Measurements from ENCODE around the gene RPL13. TPM values are rescaled to one million over a fixed set of nuclear protein-coding genes. Genes with fewer than 3 reads are reported as not detected.

The RPL13 gene
- total RNA-seq, 3 donors from 2014 or later, result 1,693 to 1,792 (median 1,717) TPM

DNA sequence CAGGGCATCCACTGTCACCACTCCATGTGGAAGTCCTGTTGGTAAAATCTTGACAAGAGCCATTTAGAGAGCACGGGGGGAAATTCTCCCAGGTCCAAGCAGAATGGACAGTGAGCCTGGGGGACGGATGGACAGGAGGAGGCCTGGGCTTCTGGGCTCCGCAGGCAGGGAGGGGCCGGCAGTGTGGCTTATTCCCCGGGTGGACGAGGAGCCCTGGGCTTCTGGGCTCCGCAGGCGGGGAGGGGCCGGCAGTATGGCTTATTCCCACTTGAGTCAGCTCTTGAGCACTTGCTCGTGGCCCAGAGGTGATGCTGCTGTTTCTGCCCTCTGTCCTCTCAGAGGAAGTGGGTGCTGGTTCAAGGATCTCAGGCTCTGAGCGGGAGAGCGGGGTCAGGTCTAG lies 22.2 kb upstream of the RPL13 start:
- Histone ChIP-seq H3K9me3 (no peaks in the 10 kb centered on the region), H3K36me3 (ENCODE audit: low read depth) (peaks cover 4% of the 10 kb centered on the region)
- TF ChIP-seq, protein P1, sequence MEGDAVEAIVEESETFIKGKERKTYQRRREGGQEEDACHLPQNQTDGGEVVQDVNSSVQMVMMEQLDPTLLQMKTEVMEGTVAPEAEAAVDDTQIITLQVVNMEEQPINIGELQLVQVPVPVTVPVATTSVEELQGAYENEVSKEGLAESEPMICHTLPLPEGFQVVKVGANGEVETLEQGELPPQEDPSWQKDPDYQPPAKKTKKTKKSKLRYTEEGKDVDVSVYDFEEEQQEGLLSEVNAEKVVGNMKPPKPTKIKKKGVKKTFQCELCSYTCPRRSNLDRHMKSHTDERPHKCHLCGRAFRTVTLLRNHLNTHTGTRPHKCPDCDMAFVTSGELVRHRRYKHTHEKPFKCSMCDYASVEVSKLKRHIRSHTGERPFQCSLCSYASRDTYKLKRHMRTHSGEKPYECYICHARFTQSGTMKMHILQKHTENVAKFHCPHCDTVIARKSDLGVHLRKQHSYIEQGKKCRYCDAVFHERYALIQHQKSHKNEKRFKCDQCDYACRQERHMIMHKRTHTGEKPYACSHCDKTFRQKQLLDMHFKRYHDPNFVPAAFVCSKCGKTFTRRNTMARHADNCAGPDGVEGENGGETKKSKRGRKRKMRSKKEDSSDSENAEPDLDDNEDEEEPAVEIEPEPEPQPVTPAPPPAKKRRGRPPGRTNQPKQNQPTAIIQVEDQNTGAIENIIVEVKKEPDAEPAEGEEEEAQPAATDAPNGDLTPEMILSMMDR (IDR thresholded peaks at IDR 0.05), result no peak

DNA sequence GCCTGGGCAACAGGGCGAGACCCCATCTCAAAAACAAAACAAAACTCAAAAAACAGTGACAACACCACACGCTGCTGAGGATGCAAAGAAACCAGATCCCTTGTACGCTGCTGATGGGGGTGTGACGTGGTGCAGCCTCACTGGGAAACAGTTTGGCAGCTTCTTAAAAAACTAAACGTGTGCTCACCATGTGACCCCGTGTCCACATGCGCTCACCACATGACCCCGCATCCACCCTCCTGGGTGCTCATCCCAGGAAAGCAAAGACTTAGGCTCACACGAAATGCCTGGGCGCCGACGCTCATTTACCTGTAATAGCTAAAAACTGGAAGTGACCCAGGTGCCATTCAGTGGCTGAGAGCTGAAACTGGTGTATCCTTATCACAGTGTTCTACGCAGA lies 19.9 kb upstream of the RPL13 start:
- peaks cover 9% of the 10 kb centered on the region for H3K4me1 ChIP-seq (ENCODE audit: low read depth)
- DNase-seq, result no peak
- ATAC-seq, result no peak
- intact Hi-C loops (cut with DNase I, micrococcal nuclease), result no loop called here
- H3K4me3 ChIP-seq, result no peak overlapping the region
- H3K36me3 ChIP-seq (ENCODE audit: low read depth), result peaks cover 4% of the 10 kb centered on the region
- H3K9me3 ChIP-seq, result no peaks in the 10 kb centered on the region
- TF ChIP-seq, protein P1 (IDR thresholded peaks at IDR 0.05), result no peak

More for the DNA sequence above, 22.2 kb upstream of the RPL13 start:
- ATAC-seq, result no peak
- no peak overlapping the region for H3K4me3 ChIP-seq
- peaks cover 7% of the 10 kb centered on the region for H3K4me1 ChIP-seq (ENCODE audit: low read depth)
- DNase-seq, result no peak
- intact Hi-C loops (cut with DNase I, micrococcal nuclease), result no loop called here

DNA sequence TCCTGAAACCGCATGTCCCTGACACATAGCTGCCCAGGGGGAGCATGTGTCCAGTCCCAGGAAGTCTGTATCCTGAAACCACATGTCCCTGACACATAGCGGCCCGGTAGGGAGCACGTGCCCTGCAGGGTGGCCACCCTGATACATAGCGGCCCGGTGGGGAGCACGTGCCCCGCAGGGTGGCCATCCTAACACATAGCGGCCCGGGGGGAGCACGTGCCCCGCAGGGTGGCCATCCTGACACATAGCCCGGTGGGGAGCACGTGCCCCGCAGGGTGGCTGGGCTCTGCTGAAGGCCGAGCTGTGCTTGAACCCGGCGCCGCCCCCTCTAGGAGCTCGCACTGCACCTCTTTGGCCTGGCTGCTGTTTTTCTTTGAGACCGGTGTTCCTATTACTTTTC lies 18.7 kb upstream of the RPL13 start:
- Histone ChIP-seq H3K4me1 (ENCODE audit: low read depth) (peaks cover 9% of the 10 kb centered on the region), H3K9me3 (no peaks in the 10 kb centered on the region), H3K36me3 (ENCODE audit: low read depth) (peaks cover 4% of the 10 kb centered on the region), H3K4me3 (no peak overlapping the region)
- TF ChIP-seq, protein P1 (IDR thresholded peaks at IDR 0.05), result no peak
- no peak for ATAC-seq
- no peak for DNase-seq
- intact Hi-C loops (cut with DNase I, micrococcal nuclease), result no loop called here

DNA sequence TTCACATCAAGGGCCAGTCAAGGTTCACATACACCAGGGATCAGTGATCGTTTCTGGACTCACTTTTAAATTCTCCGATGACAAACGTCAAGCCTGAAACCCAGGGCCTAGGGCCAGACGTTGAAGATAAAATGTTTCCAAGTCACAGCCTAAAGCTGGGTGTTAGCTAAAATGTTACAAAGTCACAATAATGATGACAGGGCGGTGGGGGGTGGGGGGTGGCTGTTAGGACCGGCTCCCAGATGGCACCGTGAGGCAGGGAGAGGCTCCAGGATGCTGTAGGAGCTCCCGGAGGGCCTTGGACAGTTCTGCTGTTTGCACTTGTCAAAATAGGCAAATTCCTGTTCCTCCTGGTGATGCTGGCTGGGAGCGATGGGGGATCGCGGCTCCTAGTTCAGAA lies 16.4 kb upstream of the RPL13 start:
- intact Hi-C loops (cut with DNase I, micrococcal nuclease), result no loop called here
- H3K9me3 ChIP-seq, result no peaks in the 10 kb centered on the region
- no peak for DNase-seq
- no peak overlapping the region for H3K4me3 ChIP-seq
- peaks cover 9% of the 10 kb centered on the region for H3K4me1 ChIP-seq (ENCODE audit: low read depth)
- no peaks in the 10 kb centered on the region for H3K36me3 ChIP-seq (ENCODE audit: low read depth)
- ATAC-seq, result no peak
- TF ChIP-seq, protein P1 (IDR thresholded peaks at IDR 0.05), result no peak

DNA sequence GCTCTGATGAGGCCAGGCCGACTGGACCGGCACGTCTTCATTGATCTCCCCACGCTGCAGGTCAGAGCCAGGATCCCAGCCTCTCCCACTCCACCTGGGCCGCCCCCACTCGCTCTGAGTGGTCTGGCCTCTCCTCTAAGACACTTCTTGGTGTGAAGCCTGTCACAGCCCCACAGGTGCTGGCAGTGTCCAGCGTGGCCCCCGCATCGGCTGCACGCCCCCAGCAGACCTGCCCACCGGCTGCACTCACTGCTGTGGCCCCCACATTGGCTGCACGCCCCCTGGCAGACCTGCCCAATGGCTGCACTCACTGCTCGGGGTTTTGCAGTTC lies 15.8 kb upstream of the RPL13 start:
- H3K4me1 ChIP-seq (ENCODE audit: low read depth), result peaks cover 9% of the 10 kb centered on the region
- H3K4me3 ChIP-seq, result no peak overlapping the region
- intact Hi-C loops (cut with DNase I, micrococcal nuclease), result no loop called here
- DNase-seq (no peak), ATAC-seq (no peak)
- peaks cover 4% of the 10 kb centered on the region for H3K36me3 ChIP-seq (ENCODE audit: low read depth)
- no peaks in the 10 kb centered on the region for H3K9me3 ChIP-seq
- TF ChIP-seq, protein P1 (IDR thresholded peaks at IDR 0.05), result no peak
